ENCODE data around the gene DNM1. TPM values are rescaled to one million over a fixed set of nuclear protein-coding genes. Genes with fewer than 3 reads are reported as not detected.

Gene DNM1
- total and polyA plus RNA-seq, 3 donors from 2014 or later: 8.0 to 10.7 (median 9.8) TPM

DNA sequence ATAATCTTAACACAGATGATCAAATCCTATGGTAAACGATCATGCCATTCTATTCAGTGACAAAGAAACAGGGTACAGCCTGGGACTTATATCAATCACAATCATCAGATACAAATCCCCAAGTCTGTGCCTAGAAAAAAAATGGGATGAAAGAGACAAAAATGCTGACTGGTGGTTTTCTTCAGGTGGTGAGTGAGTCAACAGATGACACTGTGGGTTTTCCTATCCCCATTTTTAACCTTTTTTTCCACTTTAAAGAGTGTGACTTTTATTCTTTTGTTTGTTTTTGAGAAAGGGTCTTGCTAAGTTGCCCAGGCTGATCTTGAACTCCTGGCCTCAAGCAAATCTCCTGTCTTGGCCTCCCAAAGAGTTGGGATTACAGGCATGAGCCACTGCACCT lies 15.0 kb upstream of the DNM1 start:
- intact Hi-C loops (cut with DNase I; ENCODE audit: low total_unique reads): no loop called here
- Histone ChIP-seq H3K4me3 (no peak overlapping the region), H3K36me3 (ENCODE audit: low read depth, missing control alignments) (no peaks in the 10 kb centered on the region), H3K4me1 (peaks cover 15% of the 10 kb centered on the region), H3K27ac (no peak overlapping the region), H3K9me3 (no peaks in the 10 kb centered on the region), H3K27me3 (no peaks in the 10 kb centered on the region)
- 68 to 71% methylated on average over 1 of the region's 1 CpG for WGBS, 2 donors
- no peak for TF ChIP-seq POLR2A (IDR thresholded peaks at IDR 0.05)
- TF ChIP-seq, protein P1, sequence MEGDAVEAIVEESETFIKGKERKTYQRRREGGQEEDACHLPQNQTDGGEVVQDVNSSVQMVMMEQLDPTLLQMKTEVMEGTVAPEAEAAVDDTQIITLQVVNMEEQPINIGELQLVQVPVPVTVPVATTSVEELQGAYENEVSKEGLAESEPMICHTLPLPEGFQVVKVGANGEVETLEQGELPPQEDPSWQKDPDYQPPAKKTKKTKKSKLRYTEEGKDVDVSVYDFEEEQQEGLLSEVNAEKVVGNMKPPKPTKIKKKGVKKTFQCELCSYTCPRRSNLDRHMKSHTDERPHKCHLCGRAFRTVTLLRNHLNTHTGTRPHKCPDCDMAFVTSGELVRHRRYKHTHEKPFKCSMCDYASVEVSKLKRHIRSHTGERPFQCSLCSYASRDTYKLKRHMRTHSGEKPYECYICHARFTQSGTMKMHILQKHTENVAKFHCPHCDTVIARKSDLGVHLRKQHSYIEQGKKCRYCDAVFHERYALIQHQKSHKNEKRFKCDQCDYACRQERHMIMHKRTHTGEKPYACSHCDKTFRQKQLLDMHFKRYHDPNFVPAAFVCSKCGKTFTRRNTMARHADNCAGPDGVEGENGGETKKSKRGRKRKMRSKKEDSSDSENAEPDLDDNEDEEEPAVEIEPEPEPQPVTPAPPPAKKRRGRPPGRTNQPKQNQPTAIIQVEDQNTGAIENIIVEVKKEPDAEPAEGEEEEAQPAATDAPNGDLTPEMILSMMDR (IDR thresholded peaks at IDR 0.05): no peak
- DNase-seq: no peak

DNA sequence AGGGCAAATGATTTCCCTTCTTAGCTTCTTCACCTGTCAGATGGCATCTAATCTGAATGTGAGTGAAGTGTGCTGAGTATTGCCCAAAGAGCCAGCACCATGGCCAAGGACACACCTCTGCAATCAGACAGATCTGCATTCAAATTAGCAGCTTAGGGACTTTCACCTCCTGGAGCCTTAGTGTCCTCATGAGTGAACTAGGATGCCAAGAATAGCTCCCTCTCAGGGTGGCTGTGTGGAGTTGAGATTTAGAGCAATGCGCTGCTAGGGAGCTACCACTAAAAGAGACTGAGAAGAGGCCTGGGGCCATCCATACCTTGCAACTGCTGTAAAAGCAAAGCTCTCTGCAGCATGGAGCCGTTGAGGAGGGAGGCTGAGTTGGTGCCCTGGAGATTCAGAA lies 13.2 kb upstream of the DNM1 start:
- Histone ChIP-seq H3K4me3 (no peak overlapping the region), H3K9me3 (no peaks in the 10 kb centered on the region), H3K4me1 (peaks cover 15% of the 10 kb centered on the region), H3K27ac (no peak overlapping the region), H3K27me3 (no peaks in the 10 kb centered on the region), H3K36me3 (ENCODE audit: low read depth, missing control alignments) (no peaks in the 10 kb centered on the region)
- TF ChIP-seq, protein P1 (IDR thresholded peaks at IDR 0.05): no peak
- TF ChIP-seq POLR2A (IDR thresholded peaks at IDR 0.05): no peak
- 59 to 60% methylated on average over 2 of the region's 2 CpGs for WGBS, 2 donors
- DNase-seq: no peak
- intact Hi-C loops (cut with DNase I; ENCODE audit: low total_unique reads): no loop called here

DNA sequence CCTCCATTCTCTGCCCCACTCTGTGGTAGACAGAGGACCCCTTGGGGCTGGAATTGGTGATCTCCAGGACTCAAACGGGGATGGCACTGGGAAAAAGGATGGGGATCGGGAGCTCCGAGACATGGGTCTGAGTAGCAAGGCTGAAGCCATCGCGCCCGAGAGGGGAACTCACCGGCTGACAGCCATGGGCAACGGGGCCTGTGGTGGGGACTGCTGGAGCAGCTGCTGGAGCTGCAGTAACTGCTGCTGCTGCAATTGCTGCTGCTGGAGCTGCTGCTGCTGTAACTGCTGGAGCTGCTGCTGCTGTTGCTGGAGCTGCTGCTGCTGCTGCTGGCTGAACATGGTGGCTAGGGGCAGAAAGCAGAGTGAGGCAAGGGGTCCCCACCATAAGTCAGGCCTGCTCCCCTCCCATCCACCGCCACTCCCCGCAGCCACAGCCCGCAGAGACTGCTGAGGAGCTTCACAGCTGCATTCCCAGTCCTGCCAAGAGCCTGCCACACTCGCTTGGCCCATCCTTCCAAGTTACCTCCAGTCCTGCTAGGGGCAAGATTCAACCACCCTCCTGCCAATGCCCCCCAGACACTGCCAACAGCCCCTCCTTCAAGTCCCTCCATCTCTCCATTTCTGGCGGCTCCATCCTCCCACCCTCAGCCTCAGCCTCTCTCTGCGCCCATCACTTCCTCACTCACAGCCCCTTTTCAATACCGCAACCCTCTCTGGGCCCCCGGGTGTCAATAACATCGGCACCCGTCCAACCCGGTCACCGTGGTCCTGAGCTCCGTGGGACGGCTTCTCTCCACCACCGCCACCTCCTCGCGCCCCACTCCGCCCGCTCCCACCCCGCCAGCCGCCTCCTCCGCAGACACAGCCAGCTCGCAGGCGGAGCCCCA lies 12.4 kb upstream of the DNM1 start:
- DNase-seq: peak; percentile 32
- Histone ChIP-seq H3K36me3 (ENCODE audit: low read depth, missing control alignments) (no peaks in the 10 kb centered on the region), H3K4me1 (peaks cover 15% of the 10 kb centered on the region), H3K9me3 (no peaks in the 10 kb centered on the region), H3K27ac (peak overlapping the region; percentile 84 to 86), H3K4me3 (peak overlapping the region; percentile 83 to 90), H3K27me3 (no peaks in the 10 kb centered on the region)
- TF ChIP-seq, protein P1 (IDR thresholded peaks at IDR 0.05): no peak
- TF ChIP-seq POLR2A (IDR thresholded peaks at IDR 0.05): no peak
- WGBS, 2 donors: 3 to 13% methylated on average over 18 to 32 of the region's 32 CpGs
- intact Hi-C loops (cut with DNase I; ENCODE audit: low total_unique reads): no loop called here

DNA sequence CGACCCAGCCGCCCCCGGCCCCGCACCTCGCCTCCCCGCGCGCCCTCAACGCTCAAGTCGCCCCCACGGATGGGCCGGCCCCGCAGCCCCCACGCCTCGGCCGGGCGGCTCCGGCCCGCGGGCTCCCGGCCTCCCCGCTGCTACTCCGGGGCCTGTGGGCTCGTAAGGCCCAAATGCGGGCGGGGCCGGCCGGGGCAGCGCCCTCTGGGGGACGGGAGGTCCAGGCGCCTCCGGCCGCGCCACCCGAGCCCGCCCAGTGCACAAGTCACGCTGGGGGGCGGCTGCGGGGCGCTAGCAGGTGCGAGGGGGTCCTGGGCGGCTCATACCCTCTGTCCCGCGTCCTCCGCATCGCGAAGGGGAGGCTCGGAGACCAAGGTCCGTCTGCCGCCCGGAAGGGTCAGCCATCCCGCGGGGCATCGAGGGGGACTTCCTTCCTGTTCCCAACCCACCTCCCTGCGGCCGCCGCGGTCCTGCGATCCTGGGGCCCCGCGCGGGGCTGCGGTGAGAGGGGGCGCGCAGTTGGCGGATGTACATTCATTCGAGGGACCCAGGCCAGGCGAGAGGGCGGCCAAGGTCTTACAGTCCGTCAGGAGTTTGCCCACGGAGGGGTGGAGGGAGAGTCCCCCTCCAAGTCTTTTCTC lies 11.7 kb upstream of the DNM1 start, which contains the start of gene CIZ1:
TSS of gene CIZ1 (minus strand) at position 167 of the 641 bp plus-strand sequence. CDS start 715 bp downstream, outside the sequence.
- Histone ChIP-seq H3K36me3 (ENCODE audit: low read depth, missing control alignments) (no peaks in the 10 kb centered on the region), H3K4me3 (peak within 1 kb of the TSS; percentile 83 to 90), H3K27me3 (no peaks in the 10 kb centered on the region), H3K4me1 (peaks cover 15% of the 10 kb centered on the region), H3K9me3 (no peaks in the 10 kb centered on the region), H3K27ac (peak within 1 kb of the TSS; percentile 84 to 86)
- intact Hi-C loops (cut with DNase I; ENCODE audit: low total_unique reads): no loop called here
- DNase-seq: peak; percentile 81
- WGBS, 2 donors: 0 to 1% methylated on average over 11 to 20 of the region's 71 CpGs
- no peak for TF ChIP-seq POLR2A (IDR thresholded peaks at IDR 0.05)
- TF ChIP-seq, protein P1 (IDR thresholded peaks at IDR 0.05): peak; percentile 62 to 79 (median 76)

Measured in testis (tissue), 3 donors.